HG02938 (cell line): ENCODE measurements around the gene SUCNR1.
"Not testable (repeated sequence)": the region's sequence is repeated elsewhere in the genome, so short reads cannot be mapped to it uniquely, and the experiment has no call there.

Experiments
- ATAC-seq: cut with Tn5 transposase; IDR thresholded peaks from one replicate; pipeline ENCODE4 v1.9.1; 2021; ENCODE audit warnings: mild to moderate bottlenecking, moderate library complexity; ENCODE audit not compliant: unreplicated experiment

Gene SUCNR1

DNA sequence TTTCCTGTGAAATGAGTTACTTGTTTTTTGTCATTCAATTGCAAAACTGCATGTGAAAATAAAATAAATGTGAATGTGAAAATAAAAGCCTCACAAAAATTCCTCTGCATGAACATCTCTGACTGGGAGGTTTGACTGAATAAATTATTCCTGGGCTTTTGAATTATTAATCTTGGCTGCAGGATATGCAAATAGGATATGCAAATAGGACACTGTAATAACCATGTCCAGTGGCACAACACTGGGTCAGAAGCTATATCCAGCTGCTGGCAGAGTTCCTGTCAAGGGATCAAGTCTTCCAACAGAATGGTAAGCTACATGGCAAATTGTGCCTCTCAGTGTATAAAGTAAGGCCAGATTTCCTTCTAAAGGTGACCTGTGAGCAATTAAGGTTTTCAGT, at the start of gene SUCNR1:
Gene SUCNR1 (plus strand): TSS at position 246 of the 400 bp plus-strand sequence. CDS start 6,250 bp downstream, outside the sequence.
- ATAC-seq, result no peak

DNA sequence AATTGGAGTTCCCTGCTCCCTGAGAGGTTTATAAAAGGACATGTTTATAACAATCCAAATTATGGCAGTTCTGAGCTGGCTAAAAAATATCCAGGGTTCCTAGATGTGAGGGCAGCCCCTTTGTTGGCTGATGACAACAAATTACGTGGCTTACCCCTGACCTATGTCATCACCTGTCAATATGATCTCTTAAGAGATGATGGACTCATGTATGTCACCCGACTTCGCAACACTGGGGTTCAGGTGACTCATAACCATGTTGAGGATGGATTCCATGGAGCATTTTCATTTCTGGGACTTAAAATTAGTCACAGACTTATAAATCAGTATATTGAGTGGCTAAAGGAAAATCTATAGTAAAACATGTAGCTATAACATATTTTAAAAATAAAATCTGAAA, 45.6 kb upstream of the SUCNR1 start:
- no peak for ATAC-seq

DNA sequence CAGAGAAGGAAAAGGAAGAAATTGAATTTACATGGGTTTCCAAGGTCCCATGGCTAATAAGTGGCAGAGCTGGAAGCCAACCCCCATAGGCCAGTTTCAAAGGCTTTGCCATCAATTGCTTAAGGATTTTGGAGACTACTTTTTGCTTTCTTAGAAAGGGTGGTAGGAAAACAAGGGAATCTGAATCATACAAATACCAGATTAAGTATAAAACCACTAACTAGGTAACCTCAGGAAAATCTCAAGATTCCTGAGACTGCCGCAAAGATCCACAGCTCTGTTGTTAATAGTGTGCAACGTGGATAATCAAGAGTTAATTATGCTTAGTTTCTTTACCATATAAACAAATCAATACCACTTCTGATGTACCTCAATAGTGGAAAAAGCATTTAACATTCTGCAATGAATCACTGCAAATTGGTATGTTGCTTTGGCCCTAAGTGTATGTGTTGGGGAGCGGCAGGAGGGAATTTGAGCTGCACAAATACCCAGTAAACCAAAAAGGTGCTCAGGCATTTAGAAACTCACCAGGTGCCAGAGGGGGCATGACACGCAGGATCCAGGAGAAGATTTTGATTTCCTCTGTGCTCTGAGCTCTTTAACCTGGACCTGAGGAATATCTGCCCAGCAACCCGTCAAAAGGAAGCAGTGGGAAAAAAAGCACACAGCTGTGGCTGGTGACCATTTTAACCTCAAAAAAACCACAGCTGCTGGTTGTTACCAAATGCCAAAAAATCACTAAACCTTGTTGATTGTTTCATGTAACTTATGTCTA, 37.5 kb upstream of the SUCNR1 start:
- no peak for ATAC-seq

- ATAC-seq, result no peak
Observed at GRCh38 chr3:151837057-151837456, 36.4 kb upstream of the SUCNR1 start.

DNA sequence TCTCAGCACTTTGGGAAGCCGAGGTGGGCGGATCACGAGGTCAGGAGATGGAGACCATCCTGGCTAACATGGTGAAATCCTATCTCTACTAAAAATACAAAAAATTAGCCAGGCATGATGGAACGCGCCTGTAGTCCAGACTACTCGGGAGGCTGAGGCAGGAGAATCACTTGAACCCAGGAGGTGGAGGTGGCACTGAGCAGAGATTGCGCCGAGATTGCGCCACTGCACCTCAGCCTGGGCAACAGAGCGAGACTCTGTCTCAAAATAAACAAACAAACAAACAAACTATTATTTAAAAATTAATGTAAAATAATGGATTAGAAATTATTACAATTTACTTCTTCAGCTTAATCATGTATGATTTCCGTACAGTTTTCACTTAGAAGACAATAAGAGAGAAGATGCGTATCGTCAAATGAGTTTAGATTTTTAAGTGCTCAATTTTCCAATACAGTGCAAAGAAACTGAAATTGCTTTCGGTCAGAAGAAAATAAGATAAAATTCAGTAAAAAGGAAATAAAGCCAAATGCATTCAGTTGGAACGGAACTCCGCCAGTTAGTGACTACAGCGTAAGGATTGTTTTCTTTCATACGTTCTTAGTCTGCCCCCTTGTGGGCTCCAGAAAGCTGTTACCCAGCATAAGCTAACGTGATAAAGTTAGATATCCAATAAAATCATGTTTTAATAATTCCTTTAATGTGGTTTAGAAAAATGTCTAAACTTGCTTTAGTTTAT, 34.7 kb upstream of the SUCNR1 start:
- ATAC-seq, result peak; percentile 82

- no peak for ATAC-seq
Observed at GRCh38 chr3:151839313-151839631, 34.2 kb upstream of the SUCNR1 start.

DNA sequence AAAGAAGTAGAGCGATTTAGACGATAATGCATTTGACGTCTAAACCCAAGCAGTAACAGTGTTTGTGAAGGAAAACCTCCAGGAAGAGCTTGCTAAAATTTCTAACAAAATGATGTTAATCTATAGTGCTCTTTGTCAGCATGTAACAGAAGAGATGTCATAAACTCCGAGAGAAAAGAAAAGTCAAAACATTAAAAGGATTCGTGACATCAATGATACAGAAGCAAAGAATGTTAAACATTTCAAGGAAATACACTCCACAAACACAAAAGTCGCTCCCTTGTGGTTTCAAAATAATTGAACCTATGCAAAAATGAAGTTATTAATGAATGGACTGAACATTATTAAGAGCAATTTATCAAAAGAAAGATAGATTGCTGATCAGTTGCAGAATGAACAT, 31.6 kb upstream of the SUCNR1 start:
- no peak for ATAC-seq

DNA sequence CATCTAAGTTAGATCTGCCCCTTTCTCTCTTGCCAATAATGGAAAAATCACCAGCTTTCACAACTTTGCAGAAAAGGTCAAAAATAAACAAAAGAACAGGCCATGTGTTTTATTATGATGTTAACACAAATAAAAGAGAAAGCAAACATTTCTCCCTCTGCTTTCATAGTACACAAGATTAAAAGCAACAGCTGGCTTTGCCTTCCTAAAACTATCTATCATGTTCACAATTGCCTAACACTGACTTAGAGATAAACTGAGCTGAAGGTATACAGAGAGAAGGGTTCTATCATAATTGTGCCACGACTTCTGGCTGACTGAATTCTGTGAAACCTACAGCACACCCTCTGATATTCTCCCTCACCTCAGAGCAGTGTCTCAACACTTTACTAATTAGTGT, 30.2 kb upstream of the SUCNR1 start:
- ATAC-seq, result no peak

DNA sequence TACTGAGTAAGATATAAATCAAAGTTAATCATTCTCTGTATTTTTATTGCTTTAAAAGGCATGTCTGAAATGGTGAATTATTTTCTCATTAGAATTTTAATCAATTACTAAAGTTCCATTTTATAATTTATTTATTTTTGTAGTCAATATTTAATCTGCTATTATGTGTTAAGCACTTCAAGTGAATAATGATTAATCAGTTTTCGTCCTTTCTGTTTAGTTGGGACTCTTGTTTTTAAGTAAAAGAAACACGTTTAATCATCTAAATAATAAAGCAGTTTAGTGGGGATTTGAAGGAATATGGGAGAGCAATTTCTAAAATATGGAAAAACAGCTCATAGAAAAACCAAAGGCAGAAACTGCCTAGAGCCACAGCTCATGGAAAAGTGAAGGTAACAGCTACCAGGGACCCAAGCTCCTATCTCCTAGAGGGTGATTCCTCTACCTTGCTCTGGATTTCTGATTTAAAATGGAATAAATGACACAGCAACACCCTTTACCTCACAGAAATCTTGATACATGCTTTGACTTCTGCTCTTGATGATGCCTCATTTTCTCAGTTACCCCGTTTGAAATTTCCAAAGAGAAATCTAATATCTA, 28.0 kb upstream of the SUCNR1 start:
- no peak for ATAC-seq

DNA sequence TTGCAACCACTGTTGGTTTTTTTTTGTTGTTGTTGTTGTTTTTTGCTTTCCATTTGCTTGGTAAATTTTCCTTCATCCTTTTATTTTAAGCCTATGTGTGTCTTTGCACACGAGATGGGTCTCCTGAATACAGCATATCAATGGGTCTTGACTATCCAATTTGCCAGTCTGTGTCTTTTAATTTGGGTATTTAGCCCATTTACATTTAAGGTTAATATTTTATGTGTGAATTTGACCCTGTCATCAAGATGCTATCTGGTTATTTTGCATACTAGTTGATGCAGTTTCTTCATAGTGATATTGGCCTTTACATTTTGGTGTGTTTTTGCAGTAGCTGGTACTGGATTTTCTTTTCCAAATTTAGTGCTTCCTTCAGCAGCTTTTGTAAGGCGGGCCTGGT, 23.4 kb upstream of the SUCNR1 start:
- not testable (repeated sequence) for ATAC-seq

DNA sequence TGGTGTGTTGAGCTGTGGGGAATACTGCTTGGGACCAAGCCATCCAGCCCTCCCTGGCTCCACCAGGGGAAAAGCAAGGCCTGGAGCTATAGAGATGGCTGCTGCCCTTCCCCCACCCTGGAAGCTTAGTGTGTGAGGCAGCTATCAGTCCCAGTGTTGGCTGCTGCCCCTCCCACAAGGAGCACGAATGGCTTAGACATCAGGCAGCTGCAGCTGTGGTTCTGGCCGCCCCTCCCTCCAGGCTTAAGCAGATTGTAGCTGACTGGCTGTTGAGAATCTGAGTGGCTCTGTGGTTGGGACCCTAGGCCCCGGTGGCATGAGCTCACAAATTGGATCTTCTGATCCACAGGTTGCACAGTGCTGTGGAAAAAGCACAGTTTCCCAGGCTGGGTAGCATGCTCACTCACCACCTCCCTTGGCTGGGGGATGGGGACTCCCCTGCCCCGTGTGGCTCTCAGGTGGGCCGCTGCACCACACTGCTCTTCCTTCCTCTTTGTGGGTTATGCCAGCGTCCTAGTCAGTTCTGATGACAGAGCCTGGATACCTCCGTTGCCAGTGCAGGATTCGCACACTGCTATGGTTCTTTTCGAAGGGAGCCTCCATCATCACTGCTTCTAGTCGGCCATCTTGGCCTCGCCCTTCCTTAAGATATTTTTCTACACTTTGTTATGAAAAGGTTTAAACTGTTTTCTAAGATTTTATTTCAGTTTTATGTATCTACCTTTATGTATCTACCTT, 21.2 kb upstream of the SUCNR1 start:
- no peak for ATAC-seq

GRCh38 chr3:151856118-151856517, 17.3 kb upstream of the SUCNR1 start:
- no peak for ATAC-seq

- no peak for ATAC-seq
Observed at GRCh38 chr3:151856641-151857040, 16.8 kb upstream of the SUCNR1 start.

GRCh38 chr3:151859233-151859673, 14.2 kb upstream of the SUCNR1 start:
- ATAC-seq, result no peak

GRCh38 chr3:151859905-151860304, 13.5 kb upstream of the SUCNR1 start:
- no peak for ATAC-seq

GRCh38 chr3:151863611-151864010, 9.8 kb upstream of the SUCNR1 start:
- no peak for ATAC-seq

GRCh38 chr3:151864423-151865101, 8.9 kb upstream of the SUCNR1 start:
- no peak for ATAC-seq

DNA sequence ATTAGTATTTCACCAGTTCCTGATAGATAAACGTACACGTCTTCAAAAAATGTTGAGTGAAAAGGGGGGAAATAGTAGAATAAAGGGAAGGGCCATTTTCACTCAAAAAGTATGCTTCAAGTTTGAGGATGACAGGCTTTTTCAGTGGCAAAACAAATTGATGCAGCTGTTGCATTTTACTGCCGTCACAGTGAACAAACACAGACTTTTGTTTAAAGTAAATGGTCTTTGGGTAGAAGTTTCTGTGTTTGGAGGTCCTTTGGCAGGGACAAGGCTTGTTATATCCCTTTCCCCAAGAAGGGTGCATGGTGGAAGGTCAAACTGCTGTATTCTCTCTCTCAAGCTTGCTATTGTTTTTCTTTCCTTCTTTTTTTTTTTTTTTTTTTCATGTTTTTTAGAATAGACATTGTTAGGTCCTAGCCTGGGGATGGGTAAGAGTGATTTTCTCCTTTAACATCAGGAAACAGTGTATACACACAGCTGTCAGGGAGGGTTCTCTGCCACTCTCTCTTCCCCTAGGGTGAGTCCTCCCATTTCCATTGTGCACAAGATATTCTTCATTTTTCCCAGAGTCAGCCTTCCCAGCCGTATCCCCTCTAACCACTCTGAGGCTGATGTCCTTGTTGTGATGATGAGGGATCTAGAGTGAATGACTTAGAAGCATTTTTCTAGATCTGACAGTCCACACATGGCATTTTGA, 6.6 kb upstream of the SUCNR1 start:
- no peak for ATAC-seq

GRCh38 chr3:151867666-151868065, 5.8 kb upstream of the SUCNR1 start:
- no peak for ATAC-seq

DNA sequence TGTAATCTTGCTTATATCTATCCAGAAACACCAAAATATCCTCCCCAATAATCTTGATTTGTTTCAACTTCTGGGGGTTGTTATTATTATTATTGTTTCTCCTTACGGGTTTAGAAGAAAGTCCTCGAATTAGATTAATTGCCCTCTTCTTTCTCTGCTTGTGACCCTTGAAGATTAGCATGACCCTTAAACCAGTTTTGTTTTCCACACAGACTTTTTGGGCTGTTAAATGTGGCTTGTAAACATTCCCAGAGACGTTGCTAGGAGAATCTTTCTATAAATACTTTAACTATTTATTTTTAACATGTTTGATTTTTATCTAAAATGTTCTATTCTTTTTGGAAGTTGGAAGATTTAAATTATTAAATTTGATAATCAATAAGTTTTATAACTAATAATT, 4.3 kb upstream of the SUCNR1 start:
- no peak for ATAC-seq
